G401.6 (cell line): ENCODE data around the gene ZNF423.

Experiments
- FAIRE-seq: peaks from 2 replicates; lab custom pipeline; 2012; peaks lifted over from hg19 to GRCh38; lab: Jason Lieb, UNC

The ZNF423 gene

DNA sequence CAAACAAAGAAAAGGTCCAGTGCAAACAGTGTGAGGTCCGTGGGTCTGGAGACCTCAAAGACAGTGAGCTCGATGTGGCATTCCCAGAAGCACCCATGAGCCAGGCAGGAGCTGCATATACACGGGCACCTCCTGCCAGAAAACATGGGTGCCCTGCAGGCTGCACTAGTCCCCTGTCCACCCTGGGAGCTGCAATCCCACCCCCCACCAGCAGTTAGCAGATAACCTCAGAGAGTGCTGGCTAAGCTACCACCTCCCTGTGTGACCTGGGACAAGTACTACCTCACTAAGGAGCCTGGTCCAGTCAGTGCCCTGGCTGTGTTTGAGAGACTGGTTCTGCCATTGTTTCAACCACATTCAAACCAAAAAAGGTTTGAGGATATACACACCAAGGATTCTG is 135.7 kb downstream of the ZNF423 start:
- no peak for FAIRE-seq

DNA sequence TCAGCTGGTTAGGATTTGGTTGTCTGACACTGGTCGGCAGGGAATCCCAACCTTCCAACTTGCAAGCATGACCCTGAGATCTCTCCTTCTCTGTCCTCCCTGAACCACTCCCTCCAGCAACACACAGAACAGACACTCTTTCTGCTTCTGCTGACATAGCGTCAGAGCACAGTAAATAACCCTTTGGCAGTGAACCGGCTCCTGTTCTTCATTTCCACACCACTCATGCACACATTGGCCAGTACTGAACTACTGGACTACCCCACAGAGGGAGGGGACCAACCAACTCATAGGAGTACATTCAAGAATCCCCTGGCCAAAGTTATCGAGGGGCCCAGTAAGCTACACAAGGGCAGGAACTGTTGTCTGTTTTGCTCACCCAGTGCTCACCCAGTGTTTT is 138.2 kb downstream of the ZNF423 start:
- no peak for FAIRE-seq

DNA sequence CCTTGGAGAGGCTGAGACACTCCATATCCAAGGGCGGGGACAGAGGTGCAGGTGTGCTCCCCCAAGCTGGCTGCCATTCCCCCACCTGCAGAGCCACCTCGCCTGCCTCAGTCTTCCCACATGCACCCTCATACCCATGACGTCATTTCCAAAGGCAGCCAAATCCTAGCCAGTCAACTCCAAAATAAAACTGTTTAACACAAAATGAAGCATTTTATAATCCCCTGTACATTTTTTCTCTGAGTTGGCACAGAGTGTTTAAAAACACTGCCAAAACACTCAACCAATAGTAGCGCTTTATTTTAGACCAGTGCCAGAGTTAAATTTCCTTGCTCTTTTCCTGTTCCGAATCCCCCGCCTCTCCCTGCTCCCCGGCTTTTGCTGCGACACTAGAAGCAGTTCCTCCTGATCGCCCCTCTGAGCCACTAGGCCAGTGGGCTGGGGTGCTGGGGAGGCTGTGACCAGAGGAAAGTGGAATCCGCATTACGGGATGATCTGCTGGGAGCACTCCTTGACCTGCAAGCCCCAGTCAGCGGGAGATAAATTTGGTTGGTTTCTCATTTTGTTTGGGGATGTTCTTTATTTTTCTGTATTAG is 139.5 kb downstream of the ZNF423 start:
- FAIRE-seq = no peak

DNA sequence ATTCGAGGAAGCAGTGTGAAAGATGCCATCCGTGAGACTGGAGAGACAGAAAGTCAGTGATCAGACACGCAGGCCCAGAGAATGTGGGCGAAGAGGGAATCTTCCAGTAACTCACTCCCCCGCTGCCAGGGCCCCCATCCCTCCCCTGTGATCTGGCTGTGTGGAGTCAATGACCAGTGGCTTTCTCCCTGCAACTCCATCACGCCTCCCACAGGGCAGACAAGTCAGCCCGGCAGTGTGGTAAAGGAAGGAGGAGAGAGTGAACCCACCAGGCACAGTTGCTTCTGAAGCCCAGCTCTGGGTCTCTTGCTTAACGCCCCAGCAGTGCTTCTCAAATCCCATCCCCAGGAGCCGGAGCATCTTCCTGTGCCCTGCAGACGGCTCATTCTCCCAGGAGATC is 142.1 kb downstream of the ZNF423 start:
- no peak for FAIRE-seq

DNA sequence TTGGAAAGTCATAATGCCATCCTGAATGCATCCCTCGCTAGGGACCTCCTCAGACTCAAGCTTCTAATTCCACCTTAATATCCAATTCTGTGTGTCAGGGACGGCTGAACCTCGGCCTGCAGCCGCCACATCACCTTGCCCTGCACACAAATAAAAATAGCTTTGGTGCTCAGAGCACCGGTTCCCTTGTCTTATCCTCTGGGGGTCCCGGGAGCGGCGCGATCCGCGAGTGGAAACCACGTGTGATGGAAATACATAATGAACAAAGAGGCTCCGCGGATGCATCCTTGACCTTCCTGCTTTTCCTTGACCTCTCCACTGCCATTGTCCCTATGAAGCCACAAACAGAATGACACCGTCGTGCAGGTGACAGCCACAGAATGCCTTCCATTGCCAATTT is 143.4 kb downstream of the ZNF423 start:
- no peak for FAIRE-seq

DNA sequence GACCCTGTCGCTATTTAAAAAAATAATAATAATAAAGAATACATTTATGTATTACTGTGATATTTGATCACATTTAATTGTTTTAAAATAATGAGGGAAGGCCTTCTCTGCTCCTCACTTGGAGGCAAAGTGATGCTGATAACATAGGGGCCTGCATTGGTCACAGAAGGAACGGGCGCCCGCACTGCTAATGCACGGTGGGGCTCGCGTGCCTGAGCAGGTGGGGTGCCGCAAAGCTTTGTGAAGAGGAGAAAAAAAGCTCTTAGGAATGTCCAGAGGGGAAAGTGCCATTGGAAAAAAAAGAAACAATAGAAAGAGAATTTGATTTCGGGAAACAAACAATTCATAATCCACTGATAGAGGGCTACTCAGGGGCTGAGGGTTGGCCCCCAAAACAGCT is 143.8 kb downstream of the ZNF423 start:
- no peak for FAIRE-seq

DNA sequence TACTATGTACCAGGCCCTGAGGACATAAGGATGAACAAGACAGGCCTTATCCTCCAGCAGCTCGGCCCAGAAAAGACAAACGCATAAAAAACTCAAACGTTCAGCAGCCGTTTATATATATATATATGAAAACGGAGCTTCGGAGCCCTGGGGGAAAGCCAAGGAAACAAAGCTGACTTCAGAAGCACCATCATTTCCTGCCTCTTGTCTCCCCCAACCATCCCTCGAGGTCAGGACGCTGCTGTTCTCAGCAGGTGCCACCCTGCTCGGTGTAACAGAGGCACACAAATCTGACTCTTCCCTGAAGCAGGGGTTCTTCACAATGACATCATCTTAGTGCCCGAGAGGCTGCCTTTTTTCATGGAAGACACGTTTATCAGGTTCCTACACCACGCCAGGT is 146.9 kb downstream of the ZNF423 start:
- no peak for FAIRE-seq

DNA sequence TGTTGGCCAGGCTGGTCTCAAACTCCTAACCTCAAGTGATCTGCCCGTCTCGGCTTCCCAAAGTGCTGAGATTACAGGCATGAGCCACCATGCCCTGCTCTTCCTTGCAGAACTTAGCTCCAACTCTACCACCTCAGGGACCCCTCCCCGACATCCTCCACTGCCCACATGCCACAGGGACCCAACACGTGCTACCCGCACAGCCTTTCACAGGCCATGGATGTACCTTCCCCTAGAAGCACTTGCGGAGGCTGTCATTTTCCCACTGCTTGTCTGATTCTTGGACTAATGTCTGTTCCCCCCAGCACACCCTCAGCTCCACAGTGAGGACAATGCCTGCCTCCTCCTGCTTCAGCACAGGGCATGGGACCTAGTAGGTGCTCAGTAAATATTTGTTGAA is 147.4 kb downstream of the ZNF423 start:
- no peak for FAIRE-seq

DNA sequence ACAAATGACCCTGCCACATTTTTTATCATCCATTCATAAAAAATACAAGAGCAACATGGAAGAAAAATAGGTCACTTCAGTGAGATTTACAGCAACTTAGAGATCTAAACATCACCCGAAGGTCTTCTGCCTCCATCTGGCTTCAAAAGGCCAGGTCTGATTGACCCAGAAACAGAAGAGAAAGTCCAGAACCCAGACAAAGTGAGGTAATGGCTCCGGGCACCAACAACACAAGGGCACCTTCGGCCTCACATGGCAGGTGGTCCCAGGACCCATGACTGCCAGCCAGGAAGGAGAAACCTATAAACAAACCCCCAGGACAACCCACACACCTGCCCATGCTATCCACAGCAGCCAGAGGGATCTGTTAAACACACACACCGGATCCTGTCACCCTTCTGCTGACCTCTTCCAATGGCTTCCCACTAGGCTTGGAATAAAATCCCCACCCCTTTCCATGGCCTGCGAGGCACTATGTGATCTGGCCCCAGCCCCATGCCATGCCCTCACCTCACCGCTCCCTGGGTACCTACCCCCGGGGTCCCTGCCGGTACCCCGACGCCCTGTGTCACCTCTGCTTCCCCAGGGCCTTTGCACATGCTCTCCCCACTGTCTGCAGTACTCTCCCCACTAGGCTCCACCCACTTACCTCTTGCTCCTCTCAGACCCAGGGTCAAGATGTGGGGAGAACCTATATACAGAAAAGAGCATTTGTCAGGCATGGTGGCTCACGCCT is 149.1 kb downstream of the ZNF423 start:
- FAIRE-seq = no peak

DNA sequence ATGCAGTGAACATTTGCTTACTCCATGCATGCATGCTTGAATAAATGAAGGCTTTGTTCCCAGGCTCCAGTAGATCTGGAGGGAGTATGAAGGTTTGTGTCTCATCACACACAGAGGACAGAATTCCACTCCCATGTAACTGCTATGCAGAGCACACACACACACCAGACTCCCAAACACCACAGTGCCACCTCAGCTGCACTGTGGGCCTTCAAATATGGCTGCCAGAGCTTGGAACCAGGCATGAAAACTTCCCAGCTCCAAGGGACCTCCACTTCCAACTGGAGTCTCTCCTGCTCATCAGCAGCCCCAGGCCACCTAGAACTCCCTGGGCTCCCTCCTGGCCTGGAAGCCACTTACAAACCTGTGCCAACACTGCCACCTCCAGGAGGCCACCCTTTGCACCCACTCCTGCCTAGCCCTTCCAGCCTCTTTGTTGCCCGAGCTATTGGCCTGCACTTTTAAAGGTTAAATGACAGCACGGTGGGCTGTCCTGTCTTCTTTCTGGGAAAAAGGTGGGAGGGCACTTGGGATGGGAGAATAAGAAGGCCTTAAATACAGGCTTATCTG is 151.2 kb downstream of the ZNF423 start:
- no peak for FAIRE-seq

DNA sequence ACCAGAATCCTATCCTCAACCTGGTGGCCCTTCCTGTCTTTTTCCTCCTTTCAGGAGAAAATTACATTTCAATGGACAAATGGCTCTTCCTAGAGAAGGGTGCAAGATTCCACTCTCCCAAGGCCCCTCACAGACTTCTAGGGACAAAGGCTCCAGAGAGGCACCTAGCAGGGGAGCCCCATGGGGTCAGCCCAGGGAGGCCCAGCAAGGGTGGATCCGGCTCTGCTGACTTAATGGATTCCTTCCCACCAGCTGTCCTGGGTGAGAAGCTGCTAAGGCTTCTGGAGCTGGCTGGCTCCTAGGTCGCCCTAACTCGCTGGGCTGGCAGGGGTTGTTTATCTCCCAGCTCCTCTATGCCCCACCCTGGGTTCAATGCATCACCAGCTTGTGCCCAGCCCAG is 152.4 kb downstream of the ZNF423 start:
- FAIRE-seq = no peak

DNA sequence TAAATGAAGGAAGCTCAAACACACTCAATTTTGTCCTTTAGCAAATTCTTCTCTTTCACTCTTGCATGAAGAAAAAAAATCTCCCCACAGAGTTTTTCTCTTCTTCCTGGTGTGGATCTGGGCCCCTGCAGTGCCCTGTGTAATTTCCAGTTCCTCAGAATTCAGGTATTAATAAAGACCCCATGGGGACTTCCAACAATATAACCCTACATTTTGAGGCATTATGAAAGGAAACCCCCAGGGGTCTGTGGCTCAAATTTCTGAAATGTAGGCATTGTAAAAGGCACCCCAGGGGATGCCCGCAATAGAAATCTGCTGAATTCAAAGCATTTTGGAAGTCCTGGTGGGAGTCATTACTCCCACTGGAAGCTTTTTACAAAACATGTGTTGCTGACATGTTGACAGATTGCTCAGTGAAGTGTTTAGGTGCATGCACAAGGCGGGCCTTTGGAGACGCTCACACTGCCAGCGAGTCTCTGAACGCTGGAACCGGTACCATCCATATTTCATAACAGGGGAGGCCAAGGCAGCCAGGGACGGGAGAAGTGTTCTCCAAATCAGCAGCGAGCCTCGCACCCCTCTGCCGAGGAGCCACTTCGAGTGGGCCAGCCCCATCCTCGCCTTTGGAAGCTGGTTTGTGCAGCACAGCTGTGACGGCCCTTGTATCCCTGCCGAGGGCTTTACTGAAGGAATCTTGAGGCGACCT is 154.0 kb downstream of the ZNF423 start:
- no peak for FAIRE-seq

DNA sequence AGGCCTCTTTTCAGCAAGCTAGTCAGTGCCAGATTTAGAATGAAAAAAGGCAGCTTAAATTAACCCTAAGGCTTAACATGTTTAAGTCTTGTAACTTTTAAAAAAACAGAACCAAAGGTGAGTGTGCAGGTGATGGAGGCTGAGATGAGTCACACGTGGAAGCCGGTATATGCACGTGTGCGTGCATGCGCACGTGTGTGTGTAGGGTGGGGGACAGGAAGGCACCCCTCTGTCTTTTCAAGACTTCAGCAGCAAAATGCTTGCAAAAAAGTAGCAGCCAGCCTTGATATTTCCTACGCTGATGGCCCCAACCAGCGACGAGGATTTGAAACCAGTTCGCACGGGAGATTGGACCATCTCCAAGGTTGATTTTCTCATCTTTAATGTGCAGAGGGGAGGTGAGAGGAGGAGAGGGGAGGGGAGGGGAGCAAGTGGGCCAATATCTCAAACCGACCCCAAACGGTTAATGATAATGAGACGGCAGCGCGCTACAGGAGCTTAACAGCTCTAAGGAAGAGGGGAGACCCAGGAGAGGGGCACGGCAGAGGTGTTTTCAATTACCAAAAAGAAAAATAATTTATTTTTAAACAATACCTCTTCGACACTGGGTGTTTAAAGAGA is 154.7 kb downstream of the ZNF423 start:
- no peak for FAIRE-seq

DNA sequence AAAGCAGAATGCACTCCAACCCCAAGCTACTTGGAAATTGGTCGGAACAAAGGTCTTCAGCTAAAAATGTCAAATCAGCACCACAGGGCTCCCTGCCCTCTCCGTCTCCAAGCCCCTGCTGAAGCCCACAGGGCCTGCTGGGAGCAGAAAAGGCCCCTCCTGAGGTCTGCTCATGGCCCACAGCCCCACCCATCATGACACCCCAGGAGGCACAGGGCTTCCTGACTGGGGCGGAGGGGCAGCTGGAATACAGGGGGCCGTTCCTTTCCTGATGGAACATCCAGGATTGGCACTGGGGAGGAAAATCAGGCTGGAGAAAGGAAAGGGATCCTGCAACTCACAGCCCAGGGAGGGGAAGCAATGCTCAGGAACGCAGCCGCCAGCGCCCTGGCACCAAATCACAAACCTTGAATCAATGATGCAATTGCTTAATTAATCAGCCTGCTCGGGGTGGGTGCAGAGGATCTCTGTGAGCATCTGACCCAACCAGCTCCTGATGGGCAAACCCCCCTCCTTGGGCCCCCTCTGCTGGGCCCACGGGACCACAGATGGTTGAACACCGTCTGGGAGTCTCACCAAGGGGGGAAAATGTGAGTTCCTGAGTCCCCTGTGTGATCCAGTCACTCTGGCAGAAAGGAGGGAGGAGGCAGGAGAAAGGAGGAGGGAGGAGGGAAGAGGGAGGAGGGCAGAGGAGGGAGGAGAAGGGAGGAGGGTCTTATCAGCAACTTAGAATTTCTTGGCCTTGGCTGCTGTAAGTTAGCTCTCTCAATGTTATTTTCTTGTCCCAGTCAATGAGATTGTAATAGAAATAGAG is 155.5 kb downstream of the ZNF423 start:
- no peak for FAIRE-seq

DNA sequence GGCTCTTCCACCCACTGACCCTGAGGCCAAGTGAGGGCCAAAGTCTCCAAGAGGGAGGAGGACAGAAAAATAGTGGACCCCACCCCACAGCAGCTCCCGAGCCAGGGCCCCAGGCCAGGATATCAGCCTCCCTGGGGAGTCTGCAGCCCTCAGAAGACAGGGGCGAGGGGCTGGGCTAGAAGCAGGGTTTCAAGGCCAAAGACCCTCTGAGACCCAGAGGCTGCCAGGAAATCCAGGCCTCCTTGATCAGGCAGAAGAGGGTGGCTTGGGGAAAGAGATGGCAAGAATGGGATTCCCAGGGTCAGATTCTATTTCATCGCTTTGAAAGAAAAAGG is 156.1 kb downstream of the ZNF423 start:
- no peak for FAIRE-seq

DNA sequence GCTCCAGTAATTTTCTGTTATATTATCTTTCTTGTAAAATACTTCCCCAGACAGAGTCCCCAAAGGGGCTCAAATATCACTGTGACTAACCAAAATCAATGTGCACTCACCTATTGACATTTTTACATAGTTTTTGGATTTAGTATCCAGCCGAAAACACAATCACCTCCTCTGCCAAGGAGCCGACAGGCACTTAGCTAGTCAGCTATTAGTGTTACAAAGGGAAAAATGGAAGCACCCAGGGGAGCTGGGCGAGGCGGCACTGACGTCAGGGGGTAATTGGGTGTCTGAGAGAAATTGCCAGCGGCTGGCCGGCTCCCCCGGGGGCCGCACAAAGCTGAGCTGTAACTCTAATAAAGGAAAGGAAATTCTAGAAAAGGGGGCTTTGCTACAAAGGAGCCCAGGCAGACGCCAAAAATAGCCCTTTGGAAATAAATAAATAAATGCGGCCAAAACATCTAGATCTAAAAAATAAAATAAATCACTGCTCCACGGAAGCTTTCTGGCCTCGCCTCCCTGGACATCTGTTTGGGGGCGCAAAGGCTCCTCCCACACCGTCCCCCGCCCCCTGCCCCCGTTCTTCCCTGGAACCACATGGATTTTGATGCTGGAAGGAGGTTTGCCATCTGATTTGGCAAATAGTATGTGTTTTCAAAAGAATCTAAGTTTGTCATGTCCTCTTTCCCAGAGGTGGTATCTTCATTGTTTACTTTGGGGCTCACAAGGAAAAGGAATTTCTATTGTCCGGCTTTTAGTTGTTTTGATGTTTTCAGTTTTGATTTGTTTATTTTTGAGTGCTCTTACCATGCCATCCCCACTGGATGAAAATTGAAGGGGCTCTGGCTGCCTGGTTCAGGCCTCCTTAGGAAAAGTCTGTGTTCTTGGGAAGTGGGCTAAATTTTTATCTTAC is 156.7 kb downstream of the ZNF423 start:
- FAIRE-seq = no peak

DNA sequence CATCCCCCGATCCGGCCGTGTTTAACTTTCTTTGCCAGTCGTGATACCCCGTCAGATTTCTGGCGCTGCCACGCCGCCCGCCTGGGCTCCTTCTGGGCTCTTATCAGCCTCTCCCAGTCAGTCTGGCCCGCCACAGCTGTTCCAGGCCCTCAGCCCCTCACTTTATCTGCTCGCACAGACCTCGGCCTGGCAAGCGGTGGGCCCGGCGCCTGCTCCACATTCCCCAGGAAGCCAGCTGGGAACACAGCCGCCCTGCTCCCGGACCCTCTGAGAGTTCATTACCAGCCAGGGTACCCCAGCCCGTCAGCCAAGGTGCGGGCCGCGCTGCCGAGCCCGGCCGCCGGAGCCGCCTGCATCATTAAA is 157.5 kb downstream of the ZNF423 start:
- FAIRE-seq = no peak

DNA sequence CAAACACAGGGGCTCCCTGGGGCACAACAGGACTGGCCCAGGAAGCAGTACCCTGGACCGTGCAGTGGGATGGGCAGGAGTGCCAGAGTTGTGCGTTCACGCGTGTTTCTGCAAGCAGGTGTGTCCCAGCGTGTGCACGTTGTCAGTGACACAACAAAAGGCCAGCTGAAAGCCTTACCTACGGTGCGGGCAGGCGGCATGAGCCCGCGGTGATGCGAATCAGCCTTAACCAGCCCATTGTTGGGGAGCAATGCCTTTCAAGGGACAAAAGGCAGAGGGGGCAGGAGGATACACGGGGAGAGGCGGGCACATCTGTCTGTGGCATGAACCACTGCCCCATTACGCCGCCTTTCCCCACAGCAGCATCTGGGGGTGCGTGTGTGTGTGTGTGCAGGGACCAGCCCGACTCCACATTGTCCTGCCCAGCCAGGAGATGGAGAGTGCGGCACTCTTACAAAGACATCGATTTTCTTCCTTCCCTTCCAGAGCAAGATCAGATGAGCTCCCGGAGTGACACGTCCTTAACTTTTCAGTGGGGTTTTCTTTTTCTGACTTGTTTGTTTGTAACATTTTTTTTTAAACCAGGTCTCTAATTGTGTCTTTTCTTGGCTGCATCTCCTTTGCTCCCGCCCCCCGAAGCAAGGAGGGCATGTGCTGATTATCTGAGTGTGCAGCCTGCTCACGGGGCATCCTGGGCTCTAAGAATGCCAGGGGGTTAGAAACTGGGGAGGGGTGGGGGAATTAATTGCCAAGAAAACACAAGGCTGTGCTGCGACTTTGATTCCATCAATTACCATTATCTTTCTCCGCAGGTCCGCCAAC is 158.1 kb downstream of the ZNF423 start:
- no peak for FAIRE-seq

DNA sequence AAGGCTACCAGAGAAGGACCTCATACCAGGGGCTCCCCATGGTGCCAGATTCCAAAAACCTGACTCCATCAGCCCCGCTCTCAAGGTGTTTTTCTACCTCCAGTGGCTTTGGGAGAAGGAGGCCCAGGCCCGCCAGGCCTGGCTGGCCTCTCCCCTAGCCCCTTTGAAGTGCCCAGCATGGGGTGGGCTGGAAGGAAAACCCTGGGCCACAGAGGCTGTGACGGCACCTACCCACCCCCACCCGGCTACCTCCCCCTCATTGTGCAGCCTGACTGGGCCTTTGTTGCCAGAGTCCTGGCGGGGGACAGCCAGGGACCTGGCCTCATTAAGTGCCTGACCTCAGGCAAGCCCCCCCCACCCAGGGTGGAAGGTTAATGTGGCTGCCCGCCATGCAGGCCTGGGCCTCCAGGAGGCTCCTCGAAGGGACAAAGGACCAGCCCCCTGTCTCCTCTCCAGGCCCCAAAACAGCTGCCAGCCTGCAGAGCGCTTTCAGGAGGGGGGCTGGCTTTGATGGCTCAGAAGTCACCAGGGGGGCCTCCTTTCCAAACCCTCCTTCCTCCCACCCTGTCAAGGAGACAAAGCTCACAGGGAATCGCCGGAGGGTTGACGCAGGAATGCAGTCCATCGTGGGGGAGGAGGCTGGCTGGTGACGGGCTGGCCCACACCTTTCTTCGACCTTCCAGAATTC is 159.4 kb downstream of the ZNF423 start:
- FAIRE-seq = no peak
